NOMO-1 (cell line): Measurements from ENCODE around the gene LGALS12.
"Not testable (repeated sequence)": the region's sequence is repeated elsewhere in the genome, so short reads cannot be mapped to it uniquely, and the experiment has no call there.

Source experiments
- DNase-seq, 2 experiments: peaks; one replicate each; lab custom pipeline; 2025; ENCODE audit not compliant: unreplicated experiment in 2 of 2; lab: John Stamatoyannopoulos, UW

The LGALS12 gene

GRCh38 chr11:63532117-63532516 lies 26.2 kb downstream of the LGALS12 start:
- no peak for DNase-seq

- DNase-seq = no peak
Measured at GRCh38 chr11:63532799-63533475, 27.1 kb downstream of the LGALS12 start.

DNA sequence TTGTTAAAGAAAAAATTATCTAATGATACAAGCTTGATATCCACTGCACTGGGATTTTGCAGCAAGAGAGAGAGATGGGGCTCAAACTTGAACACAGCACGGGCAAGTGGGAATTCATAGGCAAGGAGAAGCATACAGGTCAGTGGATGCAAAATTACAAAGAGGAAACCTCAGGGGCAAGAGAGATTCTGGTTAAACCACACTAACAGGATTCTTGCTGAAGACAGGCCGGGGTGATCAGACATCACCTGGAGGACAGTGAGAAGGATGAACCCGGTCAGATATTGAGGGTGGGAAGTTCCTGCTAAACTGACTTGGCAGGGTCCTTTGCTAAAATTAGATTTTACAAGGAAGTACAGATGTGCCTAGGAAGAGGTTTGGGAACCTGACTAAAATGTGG lies 28.2 kb downstream of the LGALS12 start:
- no peak for DNase-seq

DNA sequence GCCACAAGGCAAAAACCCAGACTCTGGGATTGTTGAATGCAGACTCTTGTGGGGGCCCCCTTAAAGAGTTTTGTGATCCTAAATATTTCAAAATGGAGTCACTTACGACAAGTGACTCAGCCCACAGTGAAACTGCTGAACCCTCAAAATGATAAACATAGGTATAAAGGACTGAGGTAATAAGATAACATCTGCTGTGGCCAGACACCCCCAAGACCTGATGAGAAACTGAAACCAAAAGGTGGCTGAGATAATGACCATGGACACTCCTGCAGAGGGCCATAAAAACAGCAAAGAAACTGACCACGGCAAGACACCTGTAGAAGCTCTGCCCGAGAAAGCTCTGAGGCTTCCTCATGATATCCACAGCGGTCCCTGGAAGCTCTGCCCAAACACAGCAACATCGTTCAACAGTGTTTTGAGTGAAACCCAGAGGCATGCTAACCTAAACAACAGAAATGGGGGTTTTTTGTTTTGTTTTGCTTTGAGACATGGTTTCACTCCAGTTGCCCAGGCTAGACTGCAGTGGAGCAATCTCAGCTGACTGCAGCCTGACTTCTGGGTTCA lies 29.1 kb downstream of the LGALS12 start:
- DNase-seq = no peak

GRCh38 chr11:63535734-63536133 lies 29.9 kb downstream of the LGALS12 start:
- DNase-seq = no peak

DNA sequence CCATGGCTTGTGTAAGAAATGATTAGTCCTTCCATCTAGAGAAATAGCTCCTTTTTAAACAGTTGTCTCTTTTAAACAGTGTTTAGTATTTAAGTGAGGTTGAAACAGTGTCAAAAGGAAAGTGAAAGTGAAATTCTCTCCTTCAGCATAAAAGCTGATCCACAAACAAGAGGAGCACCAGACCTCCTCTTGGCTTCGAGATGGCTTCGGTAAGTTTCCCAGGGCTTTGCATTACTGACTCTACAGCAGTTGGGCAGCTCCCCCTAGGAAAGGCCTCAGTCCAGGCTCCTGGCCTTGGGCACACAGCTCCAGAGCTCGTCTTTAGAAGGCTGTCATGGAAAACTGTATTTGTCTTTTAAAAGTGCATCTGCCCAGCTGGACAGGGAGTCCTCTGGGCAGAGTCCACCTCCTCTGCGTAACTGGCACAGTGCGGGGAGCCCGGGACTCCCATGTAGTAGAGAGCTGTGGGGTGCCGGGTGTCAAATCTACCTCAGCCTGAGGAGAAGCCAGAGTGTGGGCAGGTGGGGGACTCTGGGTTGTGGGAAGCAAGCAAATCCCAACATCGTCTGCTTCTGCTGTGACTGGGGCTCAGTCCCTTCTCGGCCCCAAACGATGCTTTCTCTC lies 30.9 kb downstream of the LGALS12 start, which contains the start of gene PLAAT4:
TSS of gene PLAAT4 (plus strand) at position 140 of the 624 bp plus-strand sequence. CDS start at position 201, 61 bp downstream.
- DNase-seq = peak in 1 of 2 experiments; percentile 52

- no peak for DNase-seq
Measured at GRCh38 chr11:63537293-63538101, 31.6 kb downstream of the LGALS12 start.

GRCh38 chr11:63542506-63542905 lies 36.6 kb downstream of the LGALS12 start:
- DNase-seq = not testable (repeated sequence)

- DNase-seq = peak in 1 of 2 experiments; percentile 28
Measured at GRCh38 chr11:63543711-63544110, 37.8 kb downstream of the LGALS12 start.

DNA sequence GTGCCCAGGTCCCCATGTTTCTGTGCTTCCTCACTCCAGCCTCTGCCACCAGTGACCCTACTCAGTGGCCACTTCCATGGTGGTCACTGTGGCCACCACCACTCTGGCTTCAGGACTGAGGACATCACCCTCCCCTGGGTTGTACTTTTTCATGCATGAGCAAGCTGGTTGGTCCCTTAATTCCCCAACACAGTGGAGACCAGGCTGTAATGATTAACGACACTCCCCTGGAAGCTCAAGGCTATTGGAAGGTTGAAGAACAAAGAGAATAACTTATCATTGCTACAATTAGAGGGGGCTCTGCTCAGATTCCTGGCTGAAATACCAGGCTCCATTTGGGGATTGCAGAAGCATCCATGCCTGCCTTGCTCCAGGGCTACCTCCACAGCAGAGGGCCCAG lies 41.2 kb downstream of the LGALS12 start:
- no peak for DNase-seq

- DNase-seq = no peak
Measured at GRCh38 chr11:63548178-63548577, 42.3 kb downstream of the LGALS12 start.

- no peak for DNase-seq
Measured at GRCh38 chr11:63549411-63549810, 43.5 kb downstream of the LGALS12 start.

DNA sequence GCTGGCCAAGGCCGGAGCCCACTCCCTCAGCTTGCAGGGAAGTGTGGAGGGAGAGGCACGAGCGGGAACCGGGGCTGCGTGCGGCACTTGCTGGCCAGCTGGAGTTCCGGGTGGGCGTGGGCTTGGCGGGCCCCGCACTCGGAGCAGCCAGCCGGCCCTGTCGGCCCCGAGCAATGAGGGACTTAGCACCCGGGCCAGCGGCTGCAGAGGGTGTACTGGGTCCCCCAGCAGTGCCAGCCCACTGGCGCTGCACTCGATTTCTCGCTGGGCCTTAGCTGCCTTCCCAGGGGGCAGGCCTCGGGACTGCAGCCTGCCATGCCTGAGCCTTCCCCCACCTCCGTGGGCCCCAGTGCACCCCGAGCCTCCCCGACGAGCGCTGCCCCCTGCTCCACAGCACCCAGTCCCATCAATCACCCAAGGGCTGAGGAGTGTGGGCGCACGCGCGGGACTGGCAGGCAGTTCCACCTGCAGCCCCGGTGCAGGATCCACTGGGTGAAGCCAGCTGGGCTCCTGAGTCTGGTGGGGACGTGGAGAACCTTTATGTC lies 44.3 kb downstream of the LGALS12 start:
- not testable (repeated sequence) for DNase-seq

DNA sequence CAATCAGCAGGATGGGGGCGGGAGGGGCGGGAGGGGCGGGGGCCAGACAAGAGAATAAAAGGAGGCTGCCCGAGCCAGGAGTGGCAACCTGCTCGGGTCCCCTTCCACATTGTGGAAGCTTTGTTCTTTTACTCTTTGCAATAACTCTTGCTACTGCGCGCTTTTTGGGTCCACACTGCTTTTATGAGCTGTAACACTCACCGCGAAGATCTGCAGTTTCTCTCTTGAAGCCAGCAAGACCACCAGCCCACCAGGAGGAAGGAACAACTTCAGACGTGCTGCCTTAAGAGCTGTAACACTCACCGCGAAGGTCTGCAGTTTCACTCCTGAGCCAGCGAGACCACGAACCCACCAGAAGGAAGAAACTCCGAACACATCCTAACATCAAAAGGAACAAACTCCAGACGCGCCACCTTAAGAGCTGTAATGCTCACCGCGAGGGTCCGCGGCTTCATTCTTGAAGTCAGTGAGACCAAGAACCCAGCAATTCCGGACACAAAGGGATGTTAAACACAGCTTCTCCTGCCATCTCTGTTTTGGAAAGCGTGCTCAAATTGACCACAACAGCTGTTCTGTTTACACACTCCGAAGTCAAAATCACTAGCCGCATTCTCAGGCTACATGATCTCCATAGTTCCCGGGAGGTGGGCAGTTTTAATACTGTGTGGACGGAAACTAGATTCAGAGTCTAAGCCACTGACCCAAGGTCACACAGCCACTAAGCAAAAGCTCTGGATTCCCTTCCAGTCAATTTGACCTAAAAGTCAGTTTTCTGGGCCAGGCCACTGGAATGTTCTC lies 45.4 kb downstream of the LGALS12 start:
- no peak for DNase-seq

DNA sequence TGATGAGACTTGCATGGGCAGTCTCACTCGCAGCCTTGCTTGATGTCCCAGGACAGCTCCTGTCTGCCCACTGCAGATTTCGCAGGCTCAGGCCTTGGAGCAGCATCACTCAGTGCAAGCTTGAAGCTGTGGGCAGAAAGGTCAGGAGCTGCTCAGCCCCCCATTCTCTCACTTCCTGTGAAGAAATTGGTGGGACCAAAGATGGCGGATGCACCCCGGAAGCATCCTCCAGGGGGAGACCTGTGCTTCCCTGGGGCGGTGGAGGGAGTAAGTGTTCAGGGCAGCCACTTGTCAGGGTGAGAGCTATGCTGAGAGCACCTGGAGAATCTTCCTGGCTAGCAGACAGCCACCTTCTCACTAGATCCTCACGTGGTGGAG lies 46.0 kb downstream of the LGALS12 start:
- DNase-seq = no peak

GRCh38 chr11:63552921-63553320 lies 47.0 kb downstream of the LGALS12 start:
- no peak for DNase-seq

DNA sequence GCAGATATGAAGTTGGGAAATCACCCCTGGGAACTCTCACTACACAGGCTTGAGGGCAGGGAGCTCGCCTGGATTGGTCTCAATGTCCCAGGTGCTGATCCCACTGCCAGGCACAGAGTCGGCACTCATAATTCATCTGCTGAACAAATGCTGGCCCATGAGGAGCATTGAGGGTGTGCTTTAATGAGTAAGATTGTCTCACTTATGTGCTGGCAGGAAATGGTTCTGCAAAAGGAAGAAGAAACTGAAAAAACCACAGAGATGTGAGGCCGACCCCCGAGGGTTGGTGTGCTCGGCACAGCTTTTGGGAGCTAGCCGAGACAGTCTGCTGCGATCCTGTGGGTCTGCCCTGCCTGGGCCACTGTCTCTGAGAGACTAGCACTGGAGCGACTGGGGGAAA lies 47.9 kb downstream of the LGALS12 start:
- peak in 1 of 2 experiments; percentile 37 for DNase-seq

DNA sequence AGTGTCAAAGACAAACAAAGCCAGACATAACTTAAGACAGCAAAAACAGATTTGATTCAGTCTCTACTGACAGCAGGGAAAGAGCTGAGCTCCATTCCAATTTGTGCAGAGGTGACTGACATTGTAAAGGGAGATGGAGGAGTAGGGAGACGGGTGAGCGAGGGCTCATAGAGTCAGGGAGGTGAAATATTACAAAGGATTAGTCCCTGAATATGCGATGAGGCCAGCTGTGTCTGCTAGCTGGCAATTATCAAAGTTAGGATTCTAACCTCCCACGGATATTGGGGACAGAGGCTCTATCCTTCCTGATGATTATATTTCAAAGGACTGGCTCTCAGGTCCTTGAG lies 49.0 kb downstream of the LGALS12 start:
- DNase-seq = no peak

DNA sequence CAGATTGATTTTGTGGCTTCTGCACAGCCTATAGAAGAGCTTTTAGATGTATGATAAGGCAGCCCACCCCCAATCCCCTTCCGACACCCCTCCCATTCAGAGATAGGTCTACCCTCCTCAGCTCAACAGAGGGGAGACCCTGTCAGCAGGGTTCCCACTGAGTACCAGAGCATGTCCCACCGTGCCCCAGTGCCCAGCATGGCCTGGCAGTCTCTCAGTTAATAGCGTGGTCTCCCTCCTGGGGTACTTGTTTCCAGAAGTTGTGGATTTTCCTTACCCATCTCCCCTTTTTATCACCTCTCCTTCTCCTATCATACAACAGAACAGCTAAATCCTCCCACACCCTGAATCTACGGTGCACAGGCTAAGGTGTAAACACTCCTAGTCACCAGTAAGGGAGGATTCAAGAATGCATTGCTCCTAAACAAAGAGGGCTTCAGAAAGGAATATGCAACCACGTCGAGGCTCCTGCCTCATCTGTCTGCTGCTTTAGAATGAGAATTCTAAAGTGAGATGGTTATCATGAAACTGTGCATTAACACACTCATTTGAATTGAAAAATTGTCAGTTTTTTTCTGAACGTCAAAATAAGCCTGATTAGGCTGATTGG lies 50.6 kb downstream of the LGALS12 start:
- no peak for DNase-seq

DNA sequence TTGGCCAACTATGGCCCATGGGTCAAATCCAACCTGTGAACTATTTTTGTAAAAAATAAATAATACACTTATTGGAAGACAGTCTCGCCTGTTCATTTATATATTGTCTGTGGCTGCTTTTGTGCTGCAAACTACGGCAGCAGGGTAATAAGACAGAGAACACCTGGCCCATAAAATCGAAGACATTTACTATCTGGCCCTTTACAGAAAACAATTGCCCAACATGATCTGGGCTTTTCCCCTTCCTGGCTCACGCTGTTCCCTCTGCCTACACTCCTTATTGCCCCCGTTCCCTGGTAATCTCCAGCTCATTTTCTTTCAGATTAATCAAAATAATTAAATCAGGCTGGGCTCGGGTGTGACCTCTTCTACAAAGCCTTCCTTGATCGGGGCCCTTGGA lies 51.7 kb downstream of the LGALS12 start:
- no peak for DNase-seq
